ENCODE measurements around the gene EIF4G3.

DNA sequence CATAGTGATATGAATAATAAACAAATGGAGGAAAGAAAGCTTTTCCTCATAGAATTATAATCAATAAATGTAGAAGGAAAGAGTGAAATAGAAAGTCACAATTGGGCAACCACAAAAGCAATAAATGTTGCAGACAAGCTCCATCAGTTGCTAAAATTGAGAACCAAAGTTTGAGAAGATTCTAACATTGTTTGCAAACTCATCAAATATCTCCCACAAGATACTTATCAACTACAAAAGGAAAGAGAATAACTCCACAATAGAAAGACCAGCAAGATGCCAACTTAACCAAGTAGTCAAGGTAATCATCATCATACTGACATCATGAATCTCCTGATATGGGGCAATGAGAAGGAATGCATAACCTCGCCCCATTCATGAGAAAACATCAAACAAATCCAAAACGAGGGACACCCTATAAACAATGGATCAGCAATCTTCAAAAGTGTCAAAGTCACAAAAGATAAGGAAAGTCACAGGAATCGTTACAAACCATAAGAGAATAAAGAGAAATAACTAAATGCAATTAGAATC, 16.4 kb downstream of the EIF4G3 start:
- TF ChIP-seq, protein P1, sequence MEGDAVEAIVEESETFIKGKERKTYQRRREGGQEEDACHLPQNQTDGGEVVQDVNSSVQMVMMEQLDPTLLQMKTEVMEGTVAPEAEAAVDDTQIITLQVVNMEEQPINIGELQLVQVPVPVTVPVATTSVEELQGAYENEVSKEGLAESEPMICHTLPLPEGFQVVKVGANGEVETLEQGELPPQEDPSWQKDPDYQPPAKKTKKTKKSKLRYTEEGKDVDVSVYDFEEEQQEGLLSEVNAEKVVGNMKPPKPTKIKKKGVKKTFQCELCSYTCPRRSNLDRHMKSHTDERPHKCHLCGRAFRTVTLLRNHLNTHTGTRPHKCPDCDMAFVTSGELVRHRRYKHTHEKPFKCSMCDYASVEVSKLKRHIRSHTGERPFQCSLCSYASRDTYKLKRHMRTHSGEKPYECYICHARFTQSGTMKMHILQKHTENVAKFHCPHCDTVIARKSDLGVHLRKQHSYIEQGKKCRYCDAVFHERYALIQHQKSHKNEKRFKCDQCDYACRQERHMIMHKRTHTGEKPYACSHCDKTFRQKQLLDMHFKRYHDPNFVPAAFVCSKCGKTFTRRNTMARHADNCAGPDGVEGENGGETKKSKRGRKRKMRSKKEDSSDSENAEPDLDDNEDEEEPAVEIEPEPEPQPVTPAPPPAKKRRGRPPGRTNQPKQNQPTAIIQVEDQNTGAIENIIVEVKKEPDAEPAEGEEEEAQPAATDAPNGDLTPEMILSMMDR (IDR thresholded peaks at IDR 0.05), result no peak
- no peak for TF ChIP-seq POLR2A (IDR thresholded peaks at IDR 0.05)
